SK-N-SH (cell line): Measurements from ENCODE around the gene NTRK2. TPM values are rescaled to one million over a fixed set of nuclear protein-coding genes. Genes with fewer than 3 reads are reported as not detected.

ENCODE experiments used
- CTCF ChIA-PET: fragments of 300-600, 350-600 bp; formaldehyde crosslinking; extraction: SDS; loops from one replicate; lab custom pipeline; 2021; lab: Yijun Ruan, JAX
- POLR2A ChIA-PET: fragments of 350-600 bp; sonication (Branson Sonifier 250); formaldehyde crosslinking; extraction: SDS; loops from one replicate; lab custom pipeline; 2020; ENCODE audit warnings: antibody characterized with exemption, inconsistent platforms; lab: Yijun Ruan, JAX
- DNase-seq: peaks from one replicate; pipeline ENCODE4 v3.0.0; 2012
- H2AFZ ChIP-seq: fragments of 200-600 bp; sonication (generic); 2 replicates; pipeline ENCODE4 v1.8.1; 2016; ENCODE audit warnings: antibody characterized with exemption, mild to moderate bottlenecking, low read depth
- H3F3A ChIP-seq: fragments of 200-600 bp; sonication (generic); replicated peaks from 2 replicates; pipeline ENCODE3; 2016; ENCODE audit warnings: antibody characterized with exemption, mild to moderate bottlenecking; ENCODE audit not compliant: insufficient read depth
- H3K27ac ChIP-seq, 2 experiments: fragments of 200-500 bp in 1 of 2; fragments of 200-600 bp in 1 of 2; sonication (Bioruptor generic) in 1 of 2; sonication (generic), shearing (Covaris generic) in 1 of 2; 2 replicates each; pipeline versions ENCODE4 v1.5.1 to v1.6.1; 2014 to 2016; ENCODE audit warnings: low read depth in 2 of 2, inconsistent platforms in 1 of 2, low read length in 1 of 2, mild to moderate bottlenecking in 1 of 2, mixed read lengths in 1 of 2
- H3K27me3 ChIP-seq: fragments of 200-600 bp; sonication (generic), shearing (Covaris generic); 2 replicates; pipeline ENCODE4 v1.6.1; 2016; ENCODE audit warnings: mixed run types; ENCODE audit not compliant: insufficient read depth
- H3K36me3 ChIP-seq, 2 experiments: fragments of 200-500 bp in 1 of 2; fragments of 200-600 bp in 1 of 2; sonication (Bioruptor generic) in 1 of 2; sonication (generic) in 1 of 2; replicated peaks in 1 of 2; 2 replicates each; pipeline versions ENCODE3 to v1.5.1; 2014 to 2016; ENCODE audit warnings: low read length in 1 of 2, mild to moderate bottlenecking in 1 of 2; ENCODE audit not compliant: insufficient read depth in 2 of 2, control insufficient read depth in 1 of 2
- H3K4me1 ChIP-seq, 2 experiments: fragments of 200-500 bp in 1 of 2; fragments of 200-600 bp in 1 of 2; sonication (Bioruptor generic) in 1 of 2; sonication (generic), shearing (Covaris generic) in 1 of 2; 2 replicates each; pipeline versions ENCODE4 v1.5.1 to v1.6.1; 2014 to 2016; ENCODE audit warnings: low read depth in 1 of 2, low read length in 1 of 2, mixed run types in 1 of 2; ENCODE audit not compliant: insufficient read depth in 2 of 2, control insufficient read depth in 1 of 2
- H3K4me2 ChIP-seq: fragments of 200-600 bp; sonication (generic), shearing (Covaris generic); 2 replicates; pipeline ENCODE4 v1.6.1; 2017; ENCODE audit warnings: mixed run types
- H3K4me3 ChIP-seq, 2 experiments: fragments of 200-500 bp in 1 of 2; fragments of 200-600 bp in 1 of 2; sonication (Bioruptor generic) in 1 of 2; sonication (generic), shearing (Covaris generic) in 1 of 2; 2 replicates each; pipeline versions ENCODE4 v1.5.1 to v1.8.1; 2014 to 2016; ENCODE audit warnings: low read depth in 2 of 2, inconsistent platforms in 1 of 2, low read length in 1 of 2, mild to moderate bottlenecking in 1 of 2, mixed read lengths in 1 of 2, moderate library complexity in 1 of 2
- H3K79me2 ChIP-seq: fragments of 200-600 bp; sonication (generic); 2 replicates; pipeline ENCODE4 v1.8.1; 2017; ENCODE audit warnings: mild to moderate bottlenecking; ENCODE audit not compliant: insufficient read depth
- H3K9ac ChIP-seq: fragments of 200-600 bp; sonication (generic); 2 replicates; pipeline ENCODE4 v1.6.1; 2017; ENCODE audit warnings: mixed run types
- H3K9me2 ChIP-seq: fragments of 200-600 bp; sonication (generic); 2 replicates; pipeline ENCODE4 v1.6.1; 2017; ENCODE audit warnings: mixed run types
- H3K9me3 ChIP-seq: fragments of 200-600 bp; sonication (generic); 2 replicates; pipeline ENCODE4 v1.6.1; 2017; ENCODE audit warnings: mixed run types, mild to moderate bottlenecking, moderate library complexity
- H4K20me1 ChIP-seq: fragments of 200-600 bp; sonication (generic); 2 replicates; pipeline ENCODE4 v1.6.1; 2017; ENCODE audit warnings: mild to moderate bottlenecking, mixed run types; ENCODE audit not compliant: insufficient read depth
- CHD2 ChIP-seq: fragments of 150-350 bp; IDR thresholded peaks from 2 replicates; pipeline ENCODE4 v1.6.1; 2018; ENCODE audit warnings: low read length; ENCODE audit not compliant: partially characterized antibody
- EZH2phosphoT487 ChIP-seq: fragments of 200-600 bp; sonication (generic); IDR thresholded peaks from 2 replicates; pipeline ENCODE4 v1.6.1; 2017; ENCODE audit warnings: low read depth, mixed run types, mild to moderate bottlenecking, antibody characterized with exemption, moderate library complexity, borderline replicate concordance
- FOXJ3 ChIP-seq: sonication (generic); formaldehyde crosslinking; IDR thresholded peaks from 2 replicates; pipeline ENCODE4 v1.5.1; 2020; ENCODE audit warnings: mild to moderate bottlenecking, missing genetic modification reagents
- GABPA ChIP-seq: IDR thresholded peaks from 2 replicates; pipeline ENCODE4 v1.4.0; 2012; ENCODE audit warnings: low read depth, mild to moderate bottlenecking
- MAX ChIP-seq: IDR thresholded peaks from 2 replicates; pipeline ENCODE4 v1.4.0; 2012; ENCODE audit warnings: low read depth
- NFIC ChIP-seq: IDR thresholded peaks from 2 replicates; pipeline ENCODE4 v1.4.0; 2012; ENCODE audit warnings: borderline replicate concordance
- NRF1 ChIP-seq: IDR thresholded peaks from 2 replicates; pipeline ENCODE4 v1.6.1; 2012; ENCODE audit warnings: low read depth, mild to moderate bottlenecking, low read length
- POLR2AphosphoS5 ChIP-seq: IDR thresholded peaks from 2 replicates; pipeline ENCODE4 v1.6.1; 2012; ENCODE audit warnings: low read depth, low read length
- RCOR1 ChIP-seq: fragments of 150-350 bp; IDR thresholded peaks from 2 replicates; pipeline ENCODE4 v1.6.1; 2017; ENCODE audit warnings: antibody characterized with exemption, low read length
- RXRA ChIP-seq: IDR thresholded peaks from 2 replicates; pipeline ENCODE4 v1.4.0; 2012; ENCODE audit warnings: low read depth, mild to moderate bottlenecking, borderline replicate concordance
- SIN3A ChIP-seq: IDR thresholded peaks from 2 replicates; pipeline ENCODE4 v1.6.1; 2012; ENCODE audit warnings: low read depth, mild to moderate bottlenecking, low read length, moderate library complexity, borderline replicate concordance
- SMC3 ChIP-seq: IDR thresholded peaks from 2 replicates; pipeline ENCODE4 v1.6.1; 2012; ENCODE audit warnings: low read depth, low read length, improper control_type of control experiment
- TAF1 ChIP-seq: IDR thresholded peaks from 2 replicates; pipeline ENCODE4 v1.6.1; 2012; ENCODE audit warnings: low read depth, mild to moderate bottlenecking, low read length, moderate library complexity, borderline replicate concordance
- TCF12 ChIP-seq: IDR thresholded peaks from 2 replicates; pipeline ENCODE4 v1.4.0; 2012
- TEAD4 ChIP-seq: IDR thresholded peaks from 2 replicates; pipeline ENCODE4 v1.4.0; 2012; ENCODE audit warnings: mild to moderate bottlenecking, borderline replicate concordance; ENCODE audit not compliant: insufficient read depth
- YY1 ChIP-seq: IDR thresholded peaks from 2 replicates; pipeline ENCODE4 v1.4.0; 2012; ENCODE audit warnings: low read depth, mild to moderate bottlenecking
- polyA plus RNA-seq, 3 experiments: library from polyadenylated mRNA; depleted of rRNA; stranded (reverse); fragments of >200 nt; gene quantifications; 2 replicates each; pipeline ENCODE4 v1.2.3, GENCODE V29; 2012
- TF ChIP-seq, protein P1 (sequence below): IDR thresholded peaks from 2 replicates; pipeline ENCODE4 v1.4.0; 2012; ENCODE audit warnings: low read depth, borderline replicate concordance
- TF ChIP-seq, protein P2 (sequence below): IDR thresholded peaks from 2 replicates; pipeline ENCODE4 v1.6.1; 2012; ENCODE audit warnings: mild to moderate bottlenecking, low read depth, low read length, moderate library complexity
- TF ChIP-seq, protein P3 (sequence below): IDR thresholded peaks from 2 replicates; pipeline ENCODE4 v1.4.0; 2012; ENCODE audit warnings: low read depth, borderline replicate concordance
- TF ChIP-seq, protein P4 (sequence below): fragments of 150-350 bp; IDR thresholded peaks from 2 replicates; pipeline ENCODE4 v1.6.1; 2017; ENCODE audit warnings: antibody characterized with exemption, low read length, low read depth, borderline replicate concordance

The NTRK2 gene
- polyA plus RNA-seq, 1 of the 3 experiments (the other 2 are of a cell fraction): 0.05 TPM

DNA sequence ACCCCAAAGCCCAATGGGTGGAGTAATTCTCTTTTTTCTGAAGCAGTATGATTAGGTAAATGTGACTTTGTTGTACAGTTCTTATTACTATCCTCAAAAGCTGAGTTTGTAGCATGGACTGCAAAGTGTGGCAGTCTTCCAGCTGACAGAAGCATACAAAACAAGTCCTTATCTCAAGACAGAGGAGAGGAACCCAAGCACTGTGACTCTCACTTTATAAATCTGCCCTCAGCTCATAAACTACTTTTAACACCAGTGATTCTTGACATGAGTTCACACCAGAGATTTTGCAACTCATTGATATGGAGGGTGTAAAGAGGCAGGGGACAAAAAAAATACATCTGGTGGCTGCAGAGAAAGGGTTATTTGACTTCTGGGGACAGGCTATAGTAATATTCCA lies 251.6 kb downstream of the NTRK2 start:
- H3K36me3 ChIP-seq: no peaks in the 10 kb centered on the region
- H3K4me1 ChIP-seq: no peaks in the 10 kb centered on the region
- no peaks in the 10 kb centered on the region for H4K20me1 ChIP-seq
- no peaks in the 10 kb centered on the region for H3K9me2 ChIP-seq
- H3K79me2 ChIP-seq: no peaks in the 10 kb centered on the region
- H3K27ac ChIP-seq: no peak overlapping the region
- H3F3A ChIP-seq: no peaks in the 10 kb centered on the region
- no peak overlapping the region for H3K9ac ChIP-seq
- H3K9me3 ChIP-seq: no peaks in the 10 kb centered on the region
- H2AFZ ChIP-seq: no peak overlapping the region
- no peak overlapping the region for H3K4me2 ChIP-seq
- no peak overlapping the region for H3K4me3 ChIP-seq
- CTCF ChIA-PET: no interaction called here
- no peaks in the 10 kb centered on the region; the same call in 1 of the 2 replicates for H3K27me3 ChIP-seq
- POLR2A ChIA-PET: no interaction called here
- TF ChIP-seq, protein P1, sequence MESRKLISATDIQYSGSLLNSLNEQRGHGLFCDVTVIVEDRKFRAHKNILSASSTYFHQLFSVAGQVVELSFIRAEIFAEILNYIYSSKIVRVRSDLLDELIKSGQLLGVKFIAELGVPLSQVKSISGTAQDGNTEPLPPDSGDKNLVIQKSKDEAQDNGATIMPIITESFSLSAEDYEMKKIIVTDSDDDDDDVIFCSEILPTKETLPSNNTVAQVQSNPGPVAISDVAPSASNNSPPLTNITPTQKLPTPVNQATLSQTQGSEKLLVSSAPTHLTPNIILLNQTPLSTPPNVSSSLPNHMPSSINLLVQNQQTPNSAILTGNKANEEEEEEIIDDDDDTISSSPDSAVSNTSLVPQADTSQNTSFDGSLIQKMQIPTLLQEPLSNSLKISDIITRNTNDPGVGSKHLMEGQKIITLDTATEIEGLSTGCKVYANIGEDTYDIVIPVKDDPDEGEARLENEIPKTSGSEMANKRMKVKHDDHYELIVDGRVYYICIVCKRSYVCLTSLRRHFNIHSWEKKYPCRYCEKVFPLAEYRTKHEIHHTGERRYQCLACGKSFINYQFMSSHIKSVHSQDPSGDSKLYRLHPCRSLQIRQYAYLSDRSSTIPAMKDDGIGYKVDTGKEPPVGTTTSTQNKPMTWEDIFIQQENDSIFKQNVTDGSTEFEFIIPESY: no peak
- no peak for TF ChIP-seq POLR2AphosphoS5
- no peak for TF ChIP-seq RXRA
- TF ChIP-seq NRF1: no peak
- no peak for TF ChIP-seq FOXJ3 (CRISPR knock-in tag)
- TF ChIP-seq RCOR1: no peak
- TF ChIP-seq CHD2: no peak
- no peak for TF ChIP-seq TAF1
- TF ChIP-seq, protein P2, sequence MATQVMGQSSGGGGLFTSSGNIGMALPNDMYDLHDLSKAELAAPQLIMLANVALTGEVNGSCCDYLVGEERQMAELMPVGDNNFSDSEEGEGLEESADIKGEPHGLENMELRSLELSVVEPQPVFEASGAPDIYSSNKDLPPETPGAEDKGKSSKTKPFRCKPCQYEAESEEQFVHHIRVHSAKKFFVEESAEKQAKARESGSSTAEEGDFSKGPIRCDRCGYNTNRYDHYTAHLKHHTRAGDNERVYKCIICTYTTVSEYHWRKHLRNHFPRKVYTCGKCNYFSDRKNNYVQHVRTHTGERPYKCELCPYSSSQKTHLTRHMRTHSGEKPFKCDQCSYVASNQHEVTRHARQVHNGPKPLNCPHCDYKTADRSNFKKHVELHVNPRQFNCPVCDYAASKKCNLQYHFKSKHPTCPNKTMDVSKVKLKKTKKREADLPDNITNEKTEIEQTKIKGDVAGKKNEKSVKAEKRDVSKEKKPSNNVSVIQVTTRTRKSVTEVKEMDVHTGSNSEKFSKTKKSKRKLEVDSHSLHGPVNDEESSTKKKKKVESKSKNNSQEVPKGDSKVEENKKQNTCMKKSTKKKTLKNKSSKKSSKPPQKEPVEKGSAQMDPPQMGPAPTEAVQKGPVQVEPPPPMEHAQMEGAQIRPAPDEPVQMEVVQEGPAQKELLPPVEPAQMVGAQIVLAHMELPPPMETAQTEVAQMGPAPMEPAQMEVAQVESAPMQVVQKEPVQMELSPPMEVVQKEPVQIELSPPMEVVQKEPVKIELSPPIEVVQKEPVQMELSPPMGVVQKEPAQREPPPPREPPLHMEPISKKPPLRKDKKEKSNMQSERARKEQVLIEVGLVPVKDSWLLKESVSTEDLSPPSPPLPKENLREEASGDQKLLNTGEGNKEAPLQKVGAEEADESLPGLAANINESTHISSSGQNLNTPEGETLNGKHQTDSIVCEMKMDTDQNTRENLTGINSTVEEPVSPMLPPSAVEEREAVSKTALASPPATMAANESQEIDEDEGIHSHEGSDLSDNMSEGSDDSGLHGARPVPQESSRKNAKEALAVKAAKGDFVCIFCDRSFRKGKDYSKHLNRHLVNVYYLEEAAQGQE: no peak
- TF ChIP-seq TCF12: no peak
- no peak for TF ChIP-seq YY1
- no peak for TF ChIP-seq NFIC
- TF ChIP-seq SMC3: no peak
- no peak for TF ChIP-seq TEAD4
- no peak for TF ChIP-seq GABPA
- TF ChIP-seq EZH2phosphoT487: no peak
- no peak for TF ChIP-seq MAX
- TF ChIP-seq, protein P3, sequence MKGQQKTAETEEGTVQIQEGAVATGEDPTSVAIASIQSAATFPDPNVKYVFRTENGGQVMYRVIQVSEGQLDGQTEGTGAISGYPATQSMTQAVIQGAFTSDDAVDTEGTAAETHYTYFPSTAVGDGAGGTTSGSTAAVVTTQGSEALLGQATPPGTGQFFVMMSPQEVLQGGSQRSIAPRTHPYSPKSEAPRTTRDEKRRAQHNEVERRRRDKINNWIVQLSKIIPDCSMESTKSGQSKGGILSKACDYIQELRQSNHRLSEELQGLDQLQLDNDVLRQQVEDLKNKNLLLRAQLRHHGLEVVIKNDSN: no peak
- TF ChIP-seq, protein P4, sequence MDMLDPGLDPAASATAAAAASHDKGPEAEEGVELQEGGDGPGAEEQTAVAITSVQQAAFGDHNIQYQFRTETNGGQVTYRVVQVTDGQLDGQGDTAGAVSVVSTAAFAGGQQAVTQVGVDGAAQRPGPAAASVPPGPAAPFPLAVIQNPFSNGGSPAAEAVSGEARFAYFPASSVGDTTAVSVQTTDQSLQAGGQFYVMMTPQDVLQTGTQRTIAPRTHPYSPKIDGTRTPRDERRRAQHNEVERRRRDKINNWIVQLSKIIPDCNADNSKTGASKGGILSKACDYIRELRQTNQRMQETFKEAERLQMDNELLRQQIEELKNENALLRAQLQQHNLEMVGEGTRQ: no peak
- no peak for TF ChIP-seq SIN3A
- DNase-seq: no peak
